HCT116 (cell line): Measurements from ENCODE around the gene DMWD. TPM values are rescaled to one million over a fixed set of nuclear protein-coding genes. Genes with fewer than 3 reads are reported as not detected.
A peak's percentile ranks its signal among the peaks of the same experiment; 100 is the strongest.

Source experiments
- ATAC-seq: fragments of 200-7000 bp; cut with Tn5 transposase; 2 replicates; pipeline ENCODE4 v1.9.1; 2020; ENCODE audit warnings: mild to moderate bottlenecking, moderate library complexity
- BruUV-seq: library from RNA; stranded (reverse); fragments of 400-500 nt; replicated peaks from 2 replicates; lab custom pipeline; 2021; lab: Mats Ljungman, UMichigan
- CTCF ChIA-PET: fragments of 300-600 bp; sonication (Branson Sonifier 250); formaldehyde crosslinking; loops from one replicate; lab custom pipeline; 2021; ENCODE audit warnings: antibody characterized with exemption; lab: Charles Lee
- POLR2A ChIA-PET: fragments of 300-600, 350-600 bp; sonication (Branson Sonifier 250); formaldehyde crosslinking; loops from one replicate; lab custom pipeline; 2021; ENCODE audit warnings: antibody characterized with exemption; lab: Charles Lee
- RAD21 ChIA-PET, 2 experiments: fragments of 300-600 bp; sonication (Branson Sonifier 250); formaldehyde crosslinking; loops; one replicate each; lab custom pipeline; 2023; ENCODE audit warnings: low total read pairs in 2 of 2; ENCODE audit not compliant: uncharacterized antibody in 2 of 2, unreplicated experiment in 2 of 2, low non-redundant PET in 1 of 2; lab: Charles Lee
- DNase-seq: peaks from one replicate; pipeline ENCODE4 v3.0.0-alpha.2; 2010; ENCODE audit warnings: low read depth, low spot score
- H2AFZ ChIP-seq: fragments of 200-600 bp; shearing (Covaris generic), sonication (generic); 2 replicates; pipeline ENCODE4 v1.6.1; 2017; ENCODE audit warnings: low read depth, mixed run types, mixed read lengths, antibody characterized with exemption, low read length; ENCODE audit not compliant: poor library complexity, severe bottlenecking
- H3K27ac ChIP-seq: 2 replicates; pipeline ENCODE4 v1.5.1; 2012; ENCODE audit warnings: low read depth, low read length
- H3K27me3 ChIP-seq: fragments of 200-600 bp; sonication (generic); 2 replicates; pipeline ENCODE4 v1.6.1; 2016; ENCODE audit warnings: mixed run types, low read length, mixed read lengths; ENCODE audit not compliant: insufficient read depth
- H3K36me3 ChIP-seq, 2 experiments: fragments of 200-500 bp in 1 of 2; fragments of 200-600 bp in 1 of 2; sonication (Bioruptor generic) in 1 of 2; sonication (generic) in 1 of 2; 2 replicates each; pipeline versions ENCODE4 v1.5.1 to v1.6.1; 2014 to 2016; ENCODE audit warnings: low read length in 2 of 2, inconsistent platforms in 1 of 2, mixed read lengths in 1 of 2, mixed run types in 1 of 2; ENCODE audit not compliant: insufficient read depth in 2 of 2, control insufficient read depth in 1 of 2
- H3K4me1 ChIP-seq, 2 experiments: fragments of 200-600 bp in 1 of 2; sonication (generic) in 1 of 2; 2 replicates each; pipeline versions ENCODE4 v1.5.1 to v1.6.1; 2012 to 2017; ENCODE audit warnings: low read length in 2 of 2, inconsistent platforms in 1 of 2, mild to moderate bottlenecking in 1 of 2, mixed read lengths in 1 of 2, mixed run types in 1 of 2, moderate library complexity in 1 of 2; ENCODE audit not compliant: insufficient read depth in 2 of 2, control insufficient read depth in 1 of 2
- H3K4me2 ChIP-seq: fragments of 200-600 bp; sonication (generic); 2 replicates; pipeline ENCODE4 v1.6.1; 2017; ENCODE audit warnings: mixed run types, low read length, mixed read lengths
- H3K4me3 ChIP-seq, 2 experiments: fragments of 200-600 bp in 1 of 2; sonication (generic) in 1 of 2; replicated peaks in 1 of 2; 2 replicates each; pipeline ENCODE4 v1.5.1; 2011 to 2016; ENCODE audit warnings: low read length in 2 of 2, control low read depth in 1 of 2, low read depth in 1 of 2, mild to moderate bottlenecking in 1 of 2, mixed read lengths in 1 of 2, mixed run types in 1 of 2
- H3K79me2 ChIP-seq: fragments of 200-600 bp; sonication (generic); 2 replicates; pipeline ENCODE4 v1.6.1; 2017; ENCODE audit warnings: mild to moderate bottlenecking, mixed run types, low read length, moderate library complexity, mixed read lengths; ENCODE audit not compliant: insufficient read depth
- H3K9ac ChIP-seq: fragments of 200-600 bp; sonication (generic); 2 replicates; pipeline ENCODE4 v1.6.1; 2016; ENCODE audit warnings: low read length, mixed read lengths
- H3K9me2 ChIP-seq: fragments of 200-600 bp; sonication (generic), shearing (Covaris generic); 2 replicates; pipeline ENCODE4 v1.6.1; 2017; ENCODE audit warnings: mixed run types, mild to moderate bottlenecking, moderate library complexity; ENCODE audit not compliant: insufficient read depth
- H3K9me3 ChIP-seq, 2 experiments: fragments of 200-500 bp in 1 of 2; fragments of 200-600 bp in 1 of 2; sonication (Bioruptor generic) in 1 of 2; sonication (generic) in 1 of 2; 2 replicates each; pipeline ENCODE4 v1.6.1; 2014 to 2017; ENCODE audit warnings: low read length in 2 of 2, mixed read lengths in 2 of 2, inconsistent platforms in 1 of 2, low read depth in 1 of 2, mild to moderate bottlenecking in 1 of 2, mixed run types in 1 of 2, moderate library complexity in 1 of 2; ENCODE audit not compliant: control insufficient read depth in 1 of 2, insufficient read depth in 1 of 2
- H4K20me1 ChIP-seq: fragments of 200-600 bp; sonication (generic), shearing (Covaris generic); 2 replicates; pipeline ENCODE4 v1.6.1; 2017; ENCODE audit warnings: mixed run types, mild to moderate bottlenecking, moderate library complexity; ENCODE audit not compliant: insufficient read depth
- CTCF ChIP-seq, 3 experiments: fragments of 200-600 bp in 1 of 3; sonication (generic) in 1 of 3; IDR thresholded peaks in 2 of 3; conservative IDR thresholded peaks in 1 of 3; 2 replicates each; pipeline ENCODE4 v1.5.1; 2012 to 2017; ENCODE audit warnings: low read depth in 2 of 3, low read length in 2 of 3, antibody characterized with exemption in 1 of 3, borderline replicate concordance in 1 of 3, control low read depth in 1 of 3, mild to moderate bottlenecking in 1 of 3, mixed read lengths in 1 of 3, mixed run types in 1 of 3, moderate library complexity in 1 of 3; ENCODE audit not compliant: insufficient read depth in 1 of 3
- EZH2 ChIP-seq: fragments of 200-600 bp; sonication (generic); IDR thresholded peaks from 2 replicates; pipeline ENCODE4 v1.6.1; 2017; ENCODE audit warnings: antibody characterized with exemption, mixed run types
- POLR2A ChIP-seq: IDR thresholded peaks from 2 replicates; pipeline ENCODE4 v1.7.0; 2011; ENCODE audit warnings: borderline replicate concordance; ENCODE audit not compliant: insufficient read depth, insufficient read length; ENCODE audit errors: extremely low read depth
- POLR2AphosphoS5 ChIP-seq: IDR thresholded peaks from 2 replicates; pipeline ENCODE4 v1.6.1; 2011; ENCODE audit warnings: mild to moderate bottlenecking, low read depth, low read length, moderate library complexity
- RAD21 ChIP-seq: IDR thresholded peaks from 2 replicates; pipeline ENCODE4 v1.6.1; 2012; ENCODE audit warnings: low read depth, mild to moderate bottlenecking
- SRF ChIP-seq: IDR thresholded peaks from 2 replicates; pipeline ENCODE4 v1.6.1; 2012; ENCODE audit warnings: low read depth
- TCF7L2 ChIP-seq: IDR thresholded peaks from 2 replicates; pipeline ENCODE4 v1.7.0; 2011; ENCODE audit warnings: borderline replicate concordance, inconsistent platforms; ENCODE audit not compliant: insufficient read depth, insufficient read length; ENCODE audit errors: extremely low read depth
- ZBTB33 ChIP-seq: IDR thresholded peaks from 2 replicates; pipeline ENCODE4 v1.6.1; 2011; ENCODE audit warnings: mild to moderate bottlenecking, low read length, moderate library complexity; ENCODE audit not compliant: insufficient replicate concordance; ENCODE audit errors: extremely low read depth
- intact Hi-C: fragments of 100-400 bp; cut with micrococcal nuclease; formaldehyde crosslinking; loops from 2 replicates; pipeline ENCODE4 v1.10.0; 2022
- total RNA-seq: library from RNA; stranded (reverse); gene quantifications from one replicate; pipeline ENCODE4 v1.2.1, GENCODE V29; 2021; ENCODE audit not compliant: unreplicated experiment
- TF ChIP-seq, protein P1 (sequence below): IDR thresholded peaks from 2 replicates; pipeline ENCODE4 v1.6.1; 2012

The DMWD gene
- total RNA-seq, 1 experiment from 2014 or later: 56.8 TPM

DNA sequence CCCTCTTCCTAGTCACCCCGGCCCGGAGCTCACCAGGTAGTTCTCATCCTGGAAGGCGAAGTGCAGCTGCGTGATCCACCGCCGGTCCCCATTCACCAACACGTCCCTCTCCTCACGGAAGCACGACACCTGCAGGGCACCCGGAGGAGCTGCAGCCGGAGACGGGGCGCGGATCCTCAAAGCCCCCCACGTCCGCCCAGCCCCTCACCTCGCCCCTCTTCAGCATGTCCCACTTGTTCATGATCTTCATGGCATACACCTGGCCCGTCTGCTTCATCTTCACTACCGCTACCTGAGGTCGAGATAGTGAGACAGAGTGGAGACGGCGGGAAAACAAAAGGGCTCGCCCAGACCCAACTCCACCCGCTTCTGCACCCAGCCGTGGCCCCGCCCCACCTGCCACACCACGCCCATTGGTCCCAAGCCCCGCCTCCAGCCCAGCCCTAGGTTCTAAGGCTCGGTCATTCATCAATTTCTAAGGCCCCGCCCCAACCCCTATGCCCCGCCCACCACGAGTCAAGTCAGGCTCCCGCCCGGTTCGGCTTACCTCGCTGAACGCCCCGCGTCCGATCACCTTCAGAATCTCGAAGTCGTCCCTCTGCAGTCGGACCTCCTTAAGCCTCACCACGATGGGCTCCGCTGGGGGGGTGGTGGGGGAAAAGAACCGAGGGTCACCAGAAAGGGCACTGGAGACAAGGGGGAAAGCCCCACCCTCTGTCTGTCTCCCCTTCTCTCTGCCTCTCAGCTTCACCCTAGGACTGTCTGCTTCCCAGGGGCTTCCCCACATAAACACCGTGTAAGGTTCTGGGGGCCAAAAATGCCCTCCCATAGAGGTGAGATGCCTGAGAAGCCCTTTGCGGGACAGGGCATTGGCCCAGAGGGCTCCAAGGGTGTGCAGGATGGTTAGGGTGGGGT lies 13.2 kb downstream of the DMWD start:
- no TSS peak for BruUV-seq
- Histone ChIP-seq H3K9me3 (no peaks in the 10 kb centered on the region), H2AFZ (no peak overlapping the region), H3K27me3 (no peaks in the 10 kb centered on the region), H4K20me1 (no peaks in the 10 kb centered on the region), H3K27ac (peak overlapping the region; percentile 91), H3K9me2 (no peaks in the 10 kb centered on the region), H3K9ac (peak overlapping the region; percentile 52), H3K4me1 (peaks cover 45 to 60% of the 10 kb centered on the region in 2 experiments), H3K79me2 (no peaks in the 10 kb centered on the region), H3K36me3 (peaks cover 0 to 10% of the 10 kb centered on the region in 2 experiments; a peak in 3 of 4 replicates), H3K4me2 (peak overlapping the region; percentile 84)
- POLR2A ChIA-PET: interaction anchor here (0.6 to 5.1 kb wide), 3 partner anchors 10 to 80 kb away, joined by 3 to 50 read pairs (median 3); partner anchors contain the start of gene SIX5
- RAD21 ChIA-PET: interaction anchor here (0.7 to 1.1 kb wide), 2 partner anchors 10 kb away, joined by 4 to 7 read pairs; partner anchors contain the start of gene SIX5 (in 2 of the 2)
- CTCF ChIA-PET: interaction anchor here (0.7 to 2.2 kb wide), 11 partner anchors 10 to 297 kb away, joined by 3 to 71 read pairs (median 4); partner anchors contain the start of genes DMWD, QPCTL and SIX5
- intact Hi-C loops: loop anchor here (1.0 to 10.0 kb wide), 2 partner anchors 9 to 685 kb away; partner anchors contain the start of gene PPP1R37
- peak; percentile 87 for DNase-seq
- no peak for TF ChIP-seq EZH2
- peak; percentile 57; the same call in 1 of the 2 replicates for TF ChIP-seq RAD21
- TF ChIP-seq, protein P1, sequence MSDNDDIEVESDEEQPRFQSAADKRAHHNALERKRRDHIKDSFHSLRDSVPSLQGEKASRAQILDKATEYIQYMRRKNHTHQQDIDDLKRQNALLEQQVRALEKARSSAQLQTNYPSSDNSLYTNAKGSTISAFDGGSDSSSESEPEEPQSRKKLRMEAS: no peak
- no peak for TF ChIP-seq SRF
- TF ChIP-seq TCF7L2: peak; percentile 61
- TF ChIP-seq ZBTB33: no peak
- peak; percentile 30 for TF ChIP-seq POLR2A
- peak; percentile 46; the same call in 1 of the 2 replicates for TF ChIP-seq POLR2AphosphoS5
- peak in 2 of 3 experiments; percentile 83 to 90; a peak in 5 of 6 replicates for TF ChIP-seq CTCF (IDR thresholded peaks at IDR 0.05 in 2 of 3, conservative IDR thresholded peaks at IDR 0.05 in 1 of 3; ENCODE audit: borderline replicate concordance in 1 of 3, insufficient read depth in 1 of 3, low read depth in 2 of 3, low read length in 2 of 3)
- TF ChIP-seq, all 23 proteins: peak for 5
- peak overlapping the region; percentile 53 to 59 for H3K4me3 ChIP-seq
- ATAC-seq: peak; percentile 85
